Fibroblast of peridontal ligament (primary cell): ENCODE results near the gene SUGCT.

Experiments used
- DNase-seq: peaks from one replicate; pipeline ENCODE4 v3.0.0-alpha.2; 2010; ENCODE audit errors: extremely low read depth

SUGCT gene

GRCh38 chr7:40765639-40766038 lies 630.8 kb downstream of the SUGCT start:
- no peak for DNase-seq

- no peak for DNase-seq
Measured at GRCh38 chr7:40772096-40772495, 637.3 kb downstream of the SUGCT start.

- no peak for DNase-seq
Measured at GRCh38 chr7:40773656-40774055, 638.9 kb downstream of the SUGCT start.

GRCh38 chr7:40775877-40776276 lies 641.1 kb downstream of the SUGCT start:
- DNase-seq, result no peak

- no peak for DNase-seq
Measured at GRCh38 chr7:40777730-40778312, 643.0 kb downstream of the SUGCT start.

GRCh38 chr7:40780460-40780859 lies 645.7 kb downstream of the SUGCT start:
- no peak for DNase-seq

- no peak for DNase-seq
Measured at GRCh38 chr7:40782836-40783235, 648.0 kb downstream of the SUGCT start.

- no peak for DNase-seq
Measured at GRCh38 chr7:40784176-40784575, 649.4 kb downstream of the SUGCT start.

GRCh38 chr7:40786909-40787308 lies 652.1 kb downstream of the SUGCT start:
- DNase-seq, result no peak

GRCh38 chr7:40793132-40793531 lies 658.3 kb downstream of the SUGCT start:
- peak; percentile 63 for DNase-seq

- no peak for DNase-seq
Measured at GRCh38 chr7:40795607-40796006, 660.8 kb downstream of the SUGCT start.

- no peak for DNase-seq
Measured at GRCh38 chr7:40796723-40797122, 661.9 kb downstream of the SUGCT start.

GRCh38 chr7:40798613-40799012 lies 663.8 kb downstream of the SUGCT start:
- no peak for DNase-seq

GRCh38 chr7:40799493-40800403 lies 664.9 kb downstream of the SUGCT start:
- no peak for DNase-seq

GRCh38 chr7:40800771-40801170 lies 666.0 kb downstream of the SUGCT start:
- no peak for DNase-seq

GRCh38 chr7:40802497-40802896 lies 667.7 kb downstream of the SUGCT start:
- no peak for DNase-seq

GRCh38 chr7:40804477-40805215 lies 669.8 kb downstream of the SUGCT start:
- peak; percentile 86 for DNase-seq

- peak; percentile 75 for DNase-seq
Measured at GRCh38 chr7:40805361-40805760, 670.6 kb downstream of the SUGCT start.

- peak; percentile 100 for DNase-seq
Measured at GRCh38 chr7:40808378-40808942, 673.7 kb downstream of the SUGCT start.

GRCh38 chr7:40810274-40810673 lies 675.5 kb downstream of the SUGCT start:
- DNase-seq, result no peak

- DNase-seq, result no peak
Measured at GRCh38 chr7:40811666-40812065, 676.9 kb downstream of the SUGCT start.

- no peak for DNase-seq
Measured at GRCh38 chr7:40815022-40815421, 680.2 kb downstream of the SUGCT start.
